Middle frontal gyrus (tissue), 1 donor: Measurements from ENCODE around the gene MATR3.
A peak's percentile ranks its signal among the peaks of the same experiment; 100 is the strongest.
"Not testable (repeated sequence)": the region's sequence is repeated elsewhere in the genome, so short reads cannot be mapped to it uniquely, and the experiment has no call there.

ENCODE experiments used
- DNase-seq: peaks from one replicate; pipeline ENCODE4 v3.0.0-alpha.2; 2015; ENCODE audit warnings: low spot score; ENCODE audit errors: extremely low spot score

The MATR3 gene

GRCh38 chr5:139293507-139294373 lies at the start of gene MATR3:
Gene MATR3, plus strand, starts transcription at chr5:139293740. Its CDS starts 13,676 bp downstream, at chr5:139307416.
- peak; percentile 90 for DNase-seq

- DNase-seq = no peak
Measured at GRCh38 chr5:139245637-139246339, 47.8 kb upstream of the MATR3 start.

GRCh38 chr5:139246394-139246793 lies 47.1 kb upstream of the MATR3 start:
- DNase-seq = no peak

GRCh38 chr5:139248826-139249453 lies 44.6 kb upstream of the MATR3 start:
- no peak for DNase-seq

- DNase-seq = no peak
Measured at GRCh38 chr5:139251281-139251687, 42.3 kb upstream of the MATR3 start.

- DNase-seq = no peak
Measured at GRCh38 chr5:139251695-139252288, 41.7 kb upstream of the MATR3 start.

GRCh38 chr5:139253115-139253514 lies 40.4 kb upstream of the MATR3 start:
- no peak for DNase-seq

- no peak for DNase-seq
Measured at GRCh38 chr5:139256820-139257219, 36.7 kb upstream of the MATR3 start.

- DNase-seq = no peak
Measured at GRCh38 chr5:139262059-139262741, 31.3 kb upstream of the MATR3 start.

GRCh38 chr5:139262742-139263445 lies 30.6 kb upstream of the MATR3 start:
- peak; percentile 91 for DNase-seq

GRCh38 chr5:139263536-139263935 lies 30.0 kb upstream of the MATR3 start:
- no peak for DNase-seq

- no peak for DNase-seq
Measured at GRCh38 chr5:139263946-139264345, 29.6 kb upstream of the MATR3 start.

GRCh38 chr5:139265001-139265400 lies 28.5 kb upstream of the MATR3 start:
- DNase-seq = no peak

- DNase-seq = no peak
Measured at GRCh38 chr5:139266236-139266635, 27.3 kb upstream of the MATR3 start.

GRCh38 chr5:139267481-139267880 lies 26.1 kb upstream of the MATR3 start:
- DNase-seq = no peak

GRCh38 chr5:139268364-139269202 lies 25.0 kb upstream of the MATR3 start:
- peak; percentile 10 for DNase-seq

GRCh38 chr5:139270718-139271117 lies 22.8 kb upstream of the MATR3 start:
- not testable (repeated sequence) for DNase-seq

- no peak for DNase-seq
Measured at GRCh38 chr5:139271201-139272027, 22.1 kb upstream of the MATR3 start.
